Esophagus squamous epithelium (tissue), 5 donors: ENCODE measurements around the gene BANF1. TPM values are rescaled to one million over a fixed set of nuclear protein-coding genes. Genes with fewer than 3 reads are reported as not detected.

ENCODE experiments used
- DNase-seq: peaks from one replicate; lab custom pipeline; 2025; lab: John Stamatoyannopoulos, UW
- H3K27ac ChIP-seq, 4 donors: fragments of 200-600 bp; sonication (generic); one replicate each; pipeline ENCODE4 v1.5.1; 2016 to 2019; ENCODE audit warnings: mild to moderate bottlenecking in 1 of 4
- H3K27me3 ChIP-seq, 4 donors: fragments of 200-600 bp; sonication (generic); 1 replicate in 3 of 4; 2 replicates in 1 of 4; pipeline versions ENCODE4 v1.5.1 to v1.6.0; 2017 to 2021; ENCODE audit warnings: antibody characterized with exemption in 1 of 4
- H3K36me3 ChIP-seq, 3 donors: fragments of 200-600 bp; sonication (generic); one replicate each; pipeline ENCODE4 v1.5.1; 2016 to 2019
- H3K4me1 ChIP-seq, 3 donors: fragments of 200-600 bp; sonication (generic); one replicate each; pipeline ENCODE4 v1.5.1; 2017 to 2019
- H3K4me3 ChIP-seq, 4 donors: fragments of 200-600 bp; sonication (generic); 1 replicate in 3 of 4; 2 replicates in 1 of 4; pipeline ENCODE4 v1.5.1; 2016 to 2019; ENCODE audit warnings: mild to moderate bottlenecking in 2 of 4, moderate library complexity in 1 of 4
- H3K9me3 ChIP-seq, 3 donors: fragments of 200-600 bp; sonication (generic); one replicate each; pipeline ENCODE4 v1.5.1; 2016 to 2019
- POLR2A ChIP-seq, 4 donors: fragments of 450-650 bp; IDR thresholded peaks; one replicate each; pipeline ENCODE4 v1.6.1; 2017; ENCODE audit warnings: antibody characterized with exemption in 4 of 4, mild to moderate bottlenecking in 4 of 4, moderate library complexity in 3 of 4
- WGBS, 2 donors: methylation state at CpG; one replicate each; pipeline ENCODE4 v1.1.5; 2018; 5-methylcytosine and 5-hydroxymethylcytosine counted together
- intact Hi-C: fragments of 100-400 bp; cut with DNase I; formaldehyde crosslinking; loops from one replicate; pipeline ENCODE4 v1.15.0; 2022
- total RNA-seq, 4 donors: library from RNA; depleted of rRNA; stranded (reverse); fragments of >200 nt; gene quantifications; one replicate each; pipeline ENCODE4 v1.1.0, GENCODE V29; 2016
- TF ChIP-seq, protein P1 (sequence below), 6 experiments: fragments of 450-650 bp in 4 of 6; fragments of 200-600 bp in 2 of 6; sonication (generic) in 2 of 6; IDR thresholded peaks; one replicate each; pipeline ENCODE4 v1.5.1; 2016 to 2019; ENCODE audit warnings: antibody characterized with exemption in 6 of 6, mild to moderate bottlenecking in 4 of 6, moderate library complexity in 4 of 6
- donor health status: DM: yes; HTN: yes; CAD: no.

BANF1 gene
- total RNA-seq, 4 donors from 2014 or later, result 29.1 to 52.3 (median 41.9) TPM

DNA sequence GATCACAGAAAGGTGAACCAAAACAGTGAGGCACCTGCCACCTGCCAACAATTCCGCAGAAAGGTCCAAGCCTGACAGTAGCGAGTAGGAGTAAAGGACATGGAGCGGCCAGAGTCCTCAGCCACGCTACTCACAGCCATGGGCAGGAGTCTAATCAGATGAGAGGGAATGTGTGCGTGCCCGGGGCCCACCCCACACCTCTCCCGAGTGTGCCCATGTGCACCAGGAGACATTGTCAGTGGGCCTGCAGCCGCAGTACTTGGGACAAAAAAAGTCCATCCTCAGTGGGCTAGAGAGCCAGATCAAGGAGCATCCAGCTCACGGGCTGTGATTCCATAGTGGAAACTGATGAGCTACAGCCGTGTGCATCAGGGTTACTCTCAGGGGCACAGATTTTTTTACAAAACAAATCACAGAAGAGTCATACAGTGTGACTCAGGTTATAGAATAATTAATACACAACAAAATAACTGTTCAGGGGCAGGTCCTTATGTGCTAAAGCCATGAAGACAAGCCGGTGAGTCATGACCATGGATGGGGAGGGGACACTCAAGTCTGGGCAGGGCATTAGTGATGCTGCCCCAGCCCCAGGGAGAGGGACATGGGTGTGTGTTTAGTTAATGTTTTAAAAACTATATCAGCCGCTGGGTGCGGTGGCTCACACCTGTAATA lies 28.7 kb upstream of the BANF1 start:
- Histone ChIP-seq H3K27ac (no peak overlapping the region), H3K9me3 (no peaks in the 10 kb centered on the region), H3K36me3 (peaks cover 22 to 74% (median 27%) of the 10 kb centered on the region in 3 donors), H3K4me3 (no peak overlapping the region), H3K4me1 (peaks cover 0 to 21% (median 0%) of the 10 kb centered on the region in 3 donors), H3K27me3 (no peaks in the 10 kb centered on the region)
- DNase-seq, result no peak
- TF ChIP-seq, protein P1, sequence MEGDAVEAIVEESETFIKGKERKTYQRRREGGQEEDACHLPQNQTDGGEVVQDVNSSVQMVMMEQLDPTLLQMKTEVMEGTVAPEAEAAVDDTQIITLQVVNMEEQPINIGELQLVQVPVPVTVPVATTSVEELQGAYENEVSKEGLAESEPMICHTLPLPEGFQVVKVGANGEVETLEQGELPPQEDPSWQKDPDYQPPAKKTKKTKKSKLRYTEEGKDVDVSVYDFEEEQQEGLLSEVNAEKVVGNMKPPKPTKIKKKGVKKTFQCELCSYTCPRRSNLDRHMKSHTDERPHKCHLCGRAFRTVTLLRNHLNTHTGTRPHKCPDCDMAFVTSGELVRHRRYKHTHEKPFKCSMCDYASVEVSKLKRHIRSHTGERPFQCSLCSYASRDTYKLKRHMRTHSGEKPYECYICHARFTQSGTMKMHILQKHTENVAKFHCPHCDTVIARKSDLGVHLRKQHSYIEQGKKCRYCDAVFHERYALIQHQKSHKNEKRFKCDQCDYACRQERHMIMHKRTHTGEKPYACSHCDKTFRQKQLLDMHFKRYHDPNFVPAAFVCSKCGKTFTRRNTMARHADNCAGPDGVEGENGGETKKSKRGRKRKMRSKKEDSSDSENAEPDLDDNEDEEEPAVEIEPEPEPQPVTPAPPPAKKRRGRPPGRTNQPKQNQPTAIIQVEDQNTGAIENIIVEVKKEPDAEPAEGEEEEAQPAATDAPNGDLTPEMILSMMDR (IDR thresholded peaks at IDR 0.05), result no peak
- no peak for TF ChIP-seq POLR2A (IDR thresholded peaks at IDR 0.05)
- intact Hi-C loops, result no loop called here
- WGBS, 2 donors, result 62 to 72% methylated on average over 11 to 13 of the region's 13 CpGs

DNA sequence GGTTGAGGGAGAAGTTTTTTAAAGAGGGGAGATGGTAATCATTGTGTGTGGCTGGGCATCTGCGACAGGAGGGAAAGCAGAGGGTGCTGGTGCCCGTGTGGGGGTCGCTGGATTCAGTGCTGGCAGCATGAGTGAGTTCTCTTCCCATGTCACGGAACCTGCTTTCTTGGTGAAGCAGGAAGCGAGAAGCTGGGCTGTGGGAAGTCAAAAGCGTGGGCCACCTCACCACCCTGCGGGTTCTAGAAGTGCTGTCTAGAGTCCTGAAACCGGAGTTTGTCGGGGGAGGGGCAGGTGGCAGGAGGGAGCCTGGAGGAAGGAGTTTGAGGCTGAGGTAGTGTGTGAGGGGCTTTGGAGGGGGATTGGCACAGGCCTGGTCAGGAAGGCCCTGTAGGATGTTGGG lies 26.5 kb upstream of the BANF1 start:
- TF ChIP-seq, protein P1 (IDR thresholded peaks at IDR 0.05), result no peak
- no peak for TF ChIP-seq POLR2A (IDR thresholded peaks at IDR 0.05)
- H3K4me3 ChIP-seq, result no peak overlapping the region

DNA sequence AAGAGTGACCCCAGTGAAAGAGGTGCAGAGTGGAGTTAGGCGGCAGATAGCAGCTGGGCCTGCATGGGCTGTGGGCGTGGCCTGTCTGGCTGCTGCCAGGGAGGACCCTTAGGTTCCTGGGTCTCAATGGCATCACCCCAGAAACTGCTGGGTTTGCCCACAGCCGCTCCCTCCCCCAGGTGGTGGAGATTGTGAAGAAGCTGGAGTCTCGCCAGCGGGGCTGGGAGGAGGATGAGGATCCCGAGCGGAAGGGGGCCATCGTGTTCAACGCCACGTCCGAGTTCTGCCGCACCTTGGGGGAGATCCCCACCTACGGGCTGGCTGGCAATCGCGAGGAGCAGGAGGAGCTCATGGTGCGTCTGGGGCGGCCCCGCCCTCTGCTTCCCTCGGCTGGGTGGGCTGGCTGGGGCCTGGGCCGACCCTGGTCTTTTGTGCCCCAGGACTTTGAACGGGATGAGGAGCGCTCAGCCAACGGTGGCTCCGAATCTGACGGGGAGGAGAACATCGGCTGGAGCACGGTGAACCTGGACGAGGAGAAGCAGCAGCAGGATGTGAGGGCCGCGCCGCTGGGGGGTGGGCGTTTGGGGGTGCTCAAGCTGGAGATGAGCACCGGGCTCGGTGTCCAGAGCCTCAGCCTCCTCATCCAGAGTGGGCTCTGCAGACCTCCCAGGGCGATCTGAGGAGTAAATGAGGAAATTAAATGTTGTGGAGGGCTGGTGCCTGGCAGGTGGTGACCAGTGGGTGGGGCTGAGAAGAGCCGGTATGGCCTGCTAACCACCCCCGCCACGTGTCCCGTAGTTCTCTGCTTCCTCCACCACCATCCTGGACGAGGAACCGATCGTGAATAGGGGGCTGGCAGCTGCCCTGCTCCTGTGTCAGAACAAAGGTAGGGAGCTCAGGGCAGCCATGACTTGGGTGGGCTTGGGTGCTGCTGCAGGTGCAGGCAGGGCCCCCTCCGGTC lies 25.8 kb upstream of the BANF1 start:
- no peaks in the 10 kb centered on the region for H3K9me3 ChIP-seq
- DNase-seq, result no peak
- H3K4me3 ChIP-seq, result no peak overlapping the region
- WGBS, 2 donors, result 68 to 83% methylated on average over 9 to 29 of the region's 43 CpGs
- H3K27ac ChIP-seq, result no peak overlapping the region
- TF ChIP-seq POLR2A (IDR thresholded peaks at IDR 0.05), result no peak
- TF ChIP-seq, protein P1 (IDR thresholded peaks at IDR 0.05), result no peak
- peaks cover 0 to 6% (median 0%) of the 10 kb centered on the region in 3 donors for H3K4me1 ChIP-seq
- H3K36me3 ChIP-seq, result peaks cover 23 to 69% (median 25%) of the 10 kb centered on the region in 3 donors
- intact Hi-C loops, result no loop called here
- no peaks in the 10 kb centered on the region for H3K27me3 ChIP-seq

More for the DNA sequence above, 26.5 kb upstream of the BANF1 start:
- no peak overlapping the region for H3K27ac ChIP-seq
- intact Hi-C loops, result no loop called here
- H3K4me1 ChIP-seq, result peaks cover 0 to 6% (median 0%) of the 10 kb centered on the region in 3 donors
- WGBS, 2 donors, result 88 to 91% methylated on average over 7 to 9 of the region's 9 CpGs
- H3K27me3 ChIP-seq, result no peaks in the 10 kb centered on the region
- H3K9me3 ChIP-seq, result no peaks in the 10 kb centered on the region
- H3K36me3 ChIP-seq, result peaks cover 23 to 69% (median 25%) of the 10 kb centered on the region in 3 donors
- no peak for DNase-seq

DNA sequence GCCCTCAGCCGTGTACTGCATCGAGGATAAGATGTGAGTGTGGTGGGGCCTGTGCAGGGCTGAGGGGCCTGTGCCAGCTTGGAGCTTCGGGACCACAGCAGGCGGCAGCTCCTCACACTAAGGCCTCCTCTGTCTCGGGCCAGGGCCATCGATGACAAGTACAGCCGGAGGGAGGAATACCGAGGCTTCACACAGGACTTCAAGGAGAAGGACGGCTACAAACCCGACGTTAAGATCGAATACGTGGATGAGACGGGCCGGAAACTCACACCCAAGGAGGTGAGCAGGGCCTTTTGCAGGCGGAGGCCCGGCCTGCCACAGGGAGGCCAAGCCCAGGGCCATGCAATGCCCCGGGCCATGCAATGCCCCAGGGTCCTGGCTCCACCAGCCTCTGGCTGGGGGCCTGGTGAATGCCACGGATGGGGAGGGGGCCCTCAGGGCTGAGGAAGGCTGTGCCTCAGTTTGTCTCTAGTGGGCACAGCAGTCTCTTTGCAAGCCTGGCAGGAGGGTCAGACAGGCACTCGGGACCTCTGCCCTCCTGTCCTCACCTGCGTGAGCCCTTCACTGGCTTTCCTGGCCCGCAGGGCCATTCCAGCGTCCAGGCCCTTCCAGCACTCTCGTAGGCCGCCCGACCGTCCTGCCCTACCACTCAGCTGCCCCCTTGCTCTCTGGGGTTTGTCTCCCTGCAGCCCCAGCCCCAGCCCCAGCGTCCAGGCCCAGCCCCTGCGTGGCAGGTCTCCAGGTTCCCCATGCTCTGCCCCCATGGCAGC lies 24.5 kb upstream of the BANF1 start:
- Histone ChIP-seq H3K9me3 (no peaks in the 10 kb centered on the region), H3K4me1 (peaks cover 0 to 6% (median 0%) of the 10 kb centered on the region in 3 donors), H3K4me3 (no peak overlapping the region), H3K36me3 (peaks cover 23 to 59% (median 25%) of the 10 kb centered on the region in 3 donors), H3K27me3 (no peaks in the 10 kb centered on the region), H3K27ac (no peak overlapping the region)
- intact Hi-C loops, result no loop called here
- 86 to 96% methylated on average over 8 to 24 of the region's 29 CpGs for WGBS, 2 donors
- TF ChIP-seq POLR2A (IDR thresholded peaks at IDR 0.05), result no peak
- TF ChIP-seq, protein P1 (IDR thresholded peaks at IDR 0.05), result no peak
- DNase-seq, result no peak
